GM12892 (cell line): ENCODE data around the gene ATG4A. TPM values are rescaled to one million over a fixed set of nuclear protein-coding genes. Genes with fewer than 3 reads are reported as not detected.

Source experiments
- DNase-seq: peaks from one replicate; pipeline ENCODE4 v3.0.0; 2011; ENCODE audit not compliant: insufficient read length
- FAIRE-seq: peaks from 2 replicates; lab custom pipeline; 2011; peaks lifted over from hg19 to GRCh38; lab: Jason Lieb, UNC
- POLR2A ChIP-seq: IDR thresholded peaks from 2 replicates; pipeline ENCODE4 v1.6.1; 2011; ENCODE audit warnings: low read depth, low read length, control low read depth
- POLR2AphosphoS5 ChIP-seq: IDR thresholded peaks from 2 replicates; pipeline ENCODE4 v1.6.1; 2011; ENCODE audit warnings: low read depth, low read length, control low read depth
- TAF1 ChIP-seq: IDR thresholded peaks from 2 replicates; pipeline ENCODE4 v1.6.1; 2011; ENCODE audit warnings: low read depth, mild to moderate bottlenecking, control low read depth, low read length, borderline replicate concordance
- polyA plus RNA-seq: library from polyadenylated mRNA; unstranded; fragments of >200 nt; gene quantifications from one replicate; pipeline ENCODE4 v1.2.1, GENCODE V29; 2012; ENCODE audit warnings: missing spikeins, inconsistent platforms; ENCODE audit not compliant: missing spikeins

Gene ATG4A, protein sequence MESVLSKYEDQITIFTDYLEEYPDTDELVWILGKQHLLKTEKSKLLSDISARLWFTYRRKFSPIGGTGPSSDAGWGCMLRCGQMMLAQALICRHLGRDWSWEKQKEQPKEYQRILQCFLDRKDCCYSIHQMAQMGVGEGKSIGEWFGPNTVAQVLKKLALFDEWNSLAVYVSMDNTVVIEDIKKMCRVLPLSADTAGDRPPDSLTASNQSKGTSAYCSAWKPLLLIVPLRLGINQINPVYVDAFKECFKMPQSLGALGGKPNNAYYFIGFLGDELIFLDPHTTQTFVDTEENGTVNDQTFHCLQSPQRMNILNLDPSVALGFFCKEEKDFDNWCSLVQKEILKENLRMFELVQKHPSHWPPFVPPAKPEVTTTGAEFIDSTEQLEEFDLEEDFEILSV
- 11.0 TPM for polyA plus RNA-seq

DNA sequence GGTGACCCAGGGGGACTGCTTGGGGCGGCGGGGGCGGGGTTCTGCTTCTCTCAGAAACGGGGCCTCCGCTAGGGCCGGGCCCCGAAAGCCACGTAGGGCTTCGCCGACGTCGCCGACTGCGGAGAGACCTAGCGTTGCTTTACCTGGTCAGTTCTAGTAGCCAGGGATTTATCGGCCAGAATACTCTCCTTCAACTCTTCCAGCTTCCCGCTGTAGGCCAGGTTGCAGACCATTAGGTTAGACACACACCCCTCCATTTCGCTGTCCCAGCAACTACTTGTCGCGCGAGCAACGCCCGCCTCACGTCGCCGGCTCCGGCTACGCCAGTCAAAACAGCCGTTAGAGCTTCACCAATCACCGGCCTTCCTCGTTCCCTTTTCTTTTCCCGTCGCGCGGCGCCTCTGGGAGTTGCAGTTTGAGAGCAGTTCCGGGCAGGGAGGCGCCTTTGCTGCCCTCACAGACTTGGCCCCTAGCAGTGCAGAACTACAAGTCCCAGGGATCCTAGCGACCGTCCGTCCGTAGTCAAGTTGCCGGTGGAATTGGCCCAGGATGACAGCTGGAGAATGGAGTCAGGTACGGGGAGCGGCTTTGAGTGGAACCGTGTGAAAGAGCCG is at the start of gene ATG4A, which contains the start of gene PSMD10:
TSS of gene ATG4A (plus strand) at position 515 of the 614 bp plus-strand sequence. CDS start at position 564, 49 bp downstream.
TSS of gene PSMD10 (minus strand) at position 279 of the 614 bp plus-strand sequence. CDS start at position 257, 22 bp downstream.
- peak; percentile 93 for FAIRE-seq

DNA sequence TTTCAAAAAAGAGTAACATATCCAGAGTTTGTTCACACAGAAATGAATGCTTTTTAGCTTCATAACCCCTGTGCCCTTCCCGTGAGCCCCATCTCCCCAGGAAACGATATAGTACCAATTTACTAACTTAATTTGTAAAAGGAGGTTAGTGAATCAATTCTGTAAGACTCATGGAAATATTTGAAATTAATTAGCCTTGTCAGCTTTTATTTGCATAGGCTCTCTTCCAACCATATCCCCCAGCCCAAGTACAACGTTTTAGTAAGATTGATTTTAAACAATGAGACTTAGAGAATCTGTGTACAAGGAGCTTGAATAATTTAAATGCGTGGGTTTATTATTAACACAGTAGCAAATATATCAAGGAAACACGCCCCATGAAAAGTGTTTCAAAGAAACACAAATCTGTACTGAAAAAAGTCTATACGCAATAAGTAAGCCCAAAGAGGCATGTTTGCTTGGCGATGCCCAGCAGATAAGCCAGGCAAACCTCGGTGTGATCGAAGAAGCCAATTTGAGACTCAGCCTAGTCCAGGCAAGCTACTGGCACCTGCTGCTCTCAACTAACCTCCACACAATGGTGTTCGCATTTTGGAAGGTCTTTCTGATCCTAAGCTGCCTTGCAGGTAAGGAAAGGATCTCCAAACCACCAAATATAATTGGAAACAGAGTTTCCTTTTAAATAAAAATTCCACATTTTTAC is 46.9 kb upstream of the ATG4A start, which contains the start of gene VSIG1:
TSS of gene VSIG1 (plus strand) at position 512 of the 703 bp plus-strand sequence. CDS start at position 578, 66 bp downstream.
- FAIRE-seq = no peak

More for the DNA sequence above, at the start of gene ATG4A, which contains the start of gene PSMD10:
- peak; percentile 36 for DNase-seq
- TF ChIP-seq POLR2AphosphoS5 (peak; percentile 51; the same call in 1 of the 2 replicates), POLR2A (peak; percentile 53; the same call in 1 of the 2 replicates), TAF1 (no peak)

DNA sequence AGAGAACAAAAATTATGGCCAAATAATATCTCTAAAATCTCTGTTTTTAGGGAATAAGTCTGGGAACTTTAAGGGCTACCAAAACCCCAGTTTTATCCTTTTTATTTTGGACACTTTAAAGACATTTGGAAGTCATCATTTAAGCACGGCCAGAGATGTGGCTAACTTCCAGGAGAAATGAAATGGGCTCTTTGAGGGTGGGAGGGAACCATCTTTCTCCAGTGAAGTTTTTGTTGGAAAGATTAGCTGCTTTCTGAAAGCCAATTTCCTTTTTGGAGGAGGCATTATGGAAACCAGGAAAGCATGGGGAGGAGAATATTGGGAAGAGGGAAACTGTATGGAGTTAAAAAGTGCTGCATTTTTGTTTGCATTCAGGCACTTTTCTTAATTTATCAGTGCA is 41.9 kb upstream of the ATG4A start:
- TF ChIP-seq POLR2AphosphoS5 (no peak), POLR2A (no peak), TAF1 (no peak)
- no peak for FAIRE-seq
- DNase-seq = no peak

More for the DNA sequence above, 46.9 kb upstream of the ATG4A start, which contains the start of gene VSIG1:
- TF ChIP-seq POLR2AphosphoS5 (no peak), POLR2A (no peak), TAF1 (no peak)
- no peak for DNase-seq

DNA sequence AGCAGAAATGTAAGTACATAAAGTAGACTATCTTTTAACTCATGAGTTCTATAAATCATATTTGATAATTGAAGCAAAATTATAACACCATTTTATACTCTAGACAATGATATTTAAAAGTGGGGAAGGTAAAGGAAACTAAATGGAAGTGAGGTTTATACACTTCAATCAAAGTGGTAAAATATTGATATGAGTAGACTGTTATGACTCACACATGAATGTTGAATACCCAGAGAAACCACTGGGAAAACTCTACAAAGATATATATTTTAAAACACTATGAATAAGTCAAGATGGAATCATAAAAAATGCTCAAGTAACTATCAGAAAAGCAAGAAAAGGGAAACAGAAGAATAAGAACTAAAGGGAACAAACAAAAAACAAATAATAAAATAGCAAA is 38.4 kb upstream of the ATG4A start:
- DNase-seq = no peak
- no peak for TF ChIP-seq POLR2AphosphoS5
- TF ChIP-seq POLR2A = no peak
- FAIRE-seq = no peak

DNA sequence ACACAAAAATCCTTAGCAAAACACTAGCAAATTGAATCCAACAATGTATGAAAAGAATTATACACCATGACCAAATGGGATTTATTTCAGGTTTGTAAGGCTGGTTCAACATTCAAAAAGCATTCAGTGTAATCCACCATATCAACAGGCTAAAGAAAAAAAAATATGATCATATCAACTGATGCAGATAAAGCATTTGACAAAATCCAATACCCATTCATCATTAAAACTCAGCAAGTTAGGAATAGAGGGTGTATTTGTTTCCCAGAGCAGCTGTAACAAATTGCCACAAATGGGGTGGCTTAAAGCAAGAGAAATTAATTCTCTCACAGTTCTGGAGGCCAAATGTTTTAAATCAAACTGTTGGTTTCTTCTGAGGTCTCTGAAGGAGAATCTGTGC is 36.0 kb upstream of the ATG4A start:
- DNase-seq (no peak), FAIRE-seq (no peak)
- no peak for TF ChIP-seq POLR2A
- no peak for TF ChIP-seq TAF1
- no peak for TF ChIP-seq POLR2AphosphoS5

DNA sequence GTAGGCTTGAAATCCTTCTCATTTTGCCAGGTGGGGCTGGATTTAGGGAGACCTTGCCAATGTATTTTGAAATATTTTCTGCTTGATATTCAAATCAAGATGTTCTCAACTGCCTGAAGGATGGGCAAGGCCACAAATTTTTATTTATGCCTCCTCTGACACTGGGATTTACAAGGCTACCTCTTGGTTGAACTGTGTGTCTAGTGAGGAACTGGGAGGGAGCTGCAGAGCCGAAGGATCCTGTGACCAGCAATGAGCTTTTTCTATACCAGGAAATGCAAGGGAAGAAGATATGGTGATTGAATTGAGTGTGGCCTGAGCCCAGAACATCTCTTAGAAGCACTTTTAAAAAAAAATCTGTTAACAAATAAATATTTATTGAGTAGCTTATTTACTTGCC is 31.8 kb upstream of the ATG4A start:
- TF ChIP-seq POLR2A (no peak), TAF1 (no peak), POLR2AphosphoS5 (no peak)
- FAIRE-seq = no peak

DNA sequence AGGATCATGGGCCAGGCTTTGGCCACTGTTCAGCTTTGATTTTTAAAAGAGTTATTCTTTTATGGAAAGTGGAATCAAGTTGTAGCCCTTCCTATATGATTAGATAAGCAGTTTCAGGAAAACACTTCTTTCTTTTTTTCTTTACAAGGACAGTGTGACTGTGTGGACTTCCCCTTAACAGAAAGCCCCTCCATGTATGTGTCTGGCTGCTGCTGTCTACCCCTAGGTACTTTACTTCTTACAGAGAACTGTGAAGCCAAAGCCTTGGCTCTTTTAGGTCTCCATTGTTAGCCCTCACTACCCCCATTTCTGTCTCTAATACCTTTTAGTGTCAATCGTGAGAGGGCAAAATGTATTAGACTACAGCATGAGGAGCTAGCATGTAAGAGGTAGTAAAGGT is 27.6 kb upstream of the ATG4A start:
- DNase-seq = no peak
- FAIRE-seq = no peak
- TF ChIP-seq POLR2AphosphoS5 (no peak), TAF1 (no peak), POLR2A (no peak)

More for the DNA sequence above, 31.8 kb upstream of the ATG4A start:
- no peak for DNase-seq

DNA sequence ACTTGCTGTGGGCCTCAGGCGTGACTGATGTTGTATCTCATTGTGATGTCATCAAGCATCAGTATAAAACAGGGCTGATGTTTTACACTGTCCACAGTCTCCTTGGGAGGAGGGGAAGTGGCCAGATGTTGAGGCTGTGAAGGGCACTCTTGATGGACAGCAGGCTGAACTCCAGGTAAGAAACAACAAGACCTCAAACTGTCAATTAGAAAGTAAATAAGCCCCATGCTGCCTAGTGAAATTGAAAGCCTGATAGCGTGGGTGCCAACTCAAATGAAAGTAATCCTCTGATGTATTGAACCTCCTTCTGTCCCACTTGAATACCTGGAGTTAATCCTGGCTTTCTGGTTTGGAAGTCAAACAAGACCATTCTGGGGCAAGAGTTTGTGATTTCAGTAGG is 27.0 kb upstream of the ATG4A start:
- DNase-seq = no peak
- no peak for TF ChIP-seq POLR2A
- TF ChIP-seq TAF1 = no peak
- no peak for TF ChIP-seq POLR2AphosphoS5
- no peak for FAIRE-seq

DNA sequence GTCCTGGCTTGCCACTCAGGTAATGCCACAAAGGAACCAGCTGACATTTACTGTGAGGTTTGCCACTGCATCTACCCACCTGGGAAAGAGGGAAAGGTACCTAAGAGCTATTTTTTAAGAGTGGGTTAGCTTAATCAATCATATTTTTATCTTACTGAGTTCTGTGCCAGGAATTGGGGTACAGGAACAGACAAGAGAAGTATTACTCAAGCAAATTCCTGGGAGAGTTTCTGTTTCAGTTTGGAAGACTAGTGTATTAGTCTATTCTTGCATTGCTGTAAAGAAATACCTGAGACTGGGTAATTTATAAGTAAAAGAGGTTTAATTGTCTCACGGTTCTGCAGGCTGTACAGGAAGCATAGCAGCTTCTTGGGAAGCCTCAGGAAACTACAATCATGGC is 23.5 kb upstream of the ATG4A start:
- no peak for FAIRE-seq
- no peak for DNase-seq
- TF ChIP-seq POLR2A (no peak), POLR2AphosphoS5 (no peak), TAF1 (no peak)

DNA sequence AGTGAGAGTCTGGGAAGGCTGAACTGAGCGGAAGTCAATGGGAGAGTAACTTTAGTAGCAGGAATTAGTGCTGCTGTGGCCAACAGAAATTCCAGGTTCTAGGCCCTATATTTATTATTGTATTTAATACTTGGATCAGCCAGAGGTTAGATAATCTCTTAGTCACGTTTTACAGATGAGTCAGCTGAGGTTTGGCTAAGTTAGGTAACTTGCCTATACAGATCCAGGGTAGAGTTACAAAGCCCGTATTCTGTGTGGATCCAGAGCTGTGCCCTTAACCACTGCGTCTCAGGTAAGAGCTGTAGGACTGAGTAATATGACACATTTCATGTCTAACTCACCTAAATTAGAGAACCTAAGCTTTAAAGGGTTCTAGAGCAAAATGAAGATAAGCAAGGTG is 20.7 kb upstream of the ATG4A start:
- FAIRE-seq (peak; percentile 73), DNase-seq (no peak)

DNA sequence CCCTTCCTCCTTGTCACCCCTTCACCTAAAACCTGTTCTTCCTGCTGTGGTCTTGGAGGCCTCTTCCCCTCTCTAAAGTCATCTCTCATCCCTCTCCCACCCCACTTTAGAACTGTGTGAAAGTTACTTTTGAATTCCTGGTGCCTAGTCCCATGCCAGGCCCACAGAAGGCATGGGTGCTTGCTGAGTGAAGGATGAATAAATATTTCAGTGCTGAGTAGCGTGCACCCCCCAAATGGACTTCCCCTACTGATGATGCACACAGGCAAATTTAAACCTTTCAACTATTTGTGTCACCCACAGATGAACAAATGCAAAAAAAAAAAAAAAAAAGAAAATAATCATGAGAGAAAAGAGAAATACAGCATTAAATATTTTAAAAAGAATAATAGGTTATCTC is 20.0 kb upstream of the ATG4A start:
- DNase-seq = no peak
- TF ChIP-seq POLR2A = no peak
- no peak for TF ChIP-seq POLR2AphosphoS5
- TF ChIP-seq TAF1 = no peak
- FAIRE-seq = no peak

More for the DNA sequence above, 20.7 kb upstream of the ATG4A start:
- TF ChIP-seq POLR2A (no peak), TAF1 (no peak), POLR2AphosphoS5 (no peak)

DNA sequence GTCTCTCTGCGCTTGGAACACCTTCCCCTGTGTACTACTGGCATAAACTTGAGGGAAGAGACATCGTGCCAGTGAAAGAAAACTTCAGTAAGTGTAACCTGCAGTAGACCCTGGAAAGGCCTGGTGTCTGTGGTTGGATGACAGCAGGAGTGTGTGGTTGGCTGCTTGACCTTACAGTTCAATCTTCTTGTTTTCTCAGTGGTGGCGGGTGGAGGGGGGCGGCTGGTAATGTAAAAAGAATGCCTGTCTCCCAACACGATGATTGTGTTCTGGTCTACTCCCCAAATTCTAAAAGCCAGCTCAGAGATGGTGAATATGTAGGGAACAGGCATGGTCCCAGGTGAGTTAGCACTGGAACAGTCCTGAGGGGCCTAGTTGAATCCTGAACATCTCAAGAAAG is 18.8 kb upstream of the ATG4A start:
- FAIRE-seq (no peak), DNase-seq (no peak)
- TF ChIP-seq TAF1 = no peak
- TF ChIP-seq POLR2A = no peak
- TF ChIP-seq POLR2AphosphoS5 = no peak
